Measurements from ENCODE around the gene SCNN1A.

GRCh38 chr12:6370576-6370935 is 4.8 kb downstream of the SCNN1A start:
- TF ChIP-seq CTCF (IDR thresholded peaks at IDR 0.05) (no peak), POLR2A (IDR thresholded peaks at IDR 0.05) (no peak)
